H1 (cell line): ENCODE results near the gene CMIP. TPM values are rescaled to one million over a fixed set of nuclear protein-coding genes. Genes with fewer than 3 reads are reported as not detected.

Experiments used
- HDAC6 ChIP-seq: IDR thresholded peaks from one replicate; pipeline ENCODE4 v1.7.1; 2012; ENCODE audit warnings: low read depth, mild to moderate bottlenecking, inconsistent platforms, low read length, moderate library complexity
- SP1 ChIP-seq: IDR thresholded peaks from 2 replicates; pipeline ENCODE4 v1.6.1; 2011; ENCODE audit warnings: low read depth, low read length
- polyA plus RNA-seq, 7 experiments: library from polyadenylated mRNA; depleted of rRNA in 3 of 7; stranded (reverse) in 5 of 7; unstranded in 2 of 7; fragments of >200 nt in 5 of 7; fragments of 200-250 nt in 2 of 7; gene quantifications; 1 replicate in 5 of 7; 2 replicates in 1 of 7; 4 replicates in 1 of 7; pipeline versions ENCODE4 v1.2.1 to v1.2.3, GENCODE V29; 2011 to 2013; ENCODE audit warnings: missing spikeins in 2 of 7, mixed read lengths in 2 of 7
- total RNA-seq: library from RNA; stranded (reverse); fragmentation: NEBNext Ultra II Directional; extraction: Animal tissue kit (Norgen Biotek cat#: 25700); gene quantifications from 2 replicates; pipeline ENCODE4 v1.2.1, GENCODE V29; 2021

Gene CMIP
- total and polyA plus RNA-seq, 2 of the 8 experiments (the other 6 are each of a cell fraction or from before 2014, with no cell fraction given) = 7.9 to 53.2 TPM

GRCh38 chr16:81715358-81716196 is 271.0 kb downstream of the CMIP start (continued):
- TF ChIP-seq HDAC6 (no peak), SP1 (no peak)
